Neural cell (in vitro differentiated cells): ENCODE data around the gene FAM210B.

Experiments
- CTCF ChIP-seq: fragments of 450-650 bp; IDR thresholded peaks from 2 replicates; pipeline ENCODE4 v1.5.1; 2014; ENCODE audit warnings: antibody characterized with exemption, mild to moderate bottlenecking, moderate library complexity; ENCODE audit not compliant: poor library complexity, severe bottlenecking
- EP300 ChIP-seq: fragments of 450-650 bp; conservative IDR thresholded peaks from 2 replicates; pipeline ENCODE4 v1.6.1; 2014; ENCODE audit warnings: antibody characterized with exemption, mild to moderate bottlenecking, moderate library complexity; ENCODE audit not compliant: poor library complexity, severe bottlenecking
- EZH2 ChIP-seq: fragments of 200-600, 300-800 bp; shearing (Covaris generic), sonication (generic); IDR thresholded peaks from 2 replicates; pipeline ENCODE4 v1.6.1; 2014; ENCODE audit warnings: antibody characterized with exemption, low read length, borderline replicate concordance, mild to moderate bottlenecking; ENCODE audit not compliant: insufficient read depth, poor library complexity, severe bottlenecking
- MXI1 ChIP-seq: fragments of 450-650 bp; conservative IDR thresholded peaks from 2 replicates; pipeline ENCODE4 v1.6.1; 2014; ENCODE audit warnings: antibody characterized with exemption, mild to moderate bottlenecking; ENCODE audit not compliant: poor library complexity, severe bottlenecking
- POLR2AphosphoS5 ChIP-seq: IDR thresholded peaks from 2 replicates; pipeline ENCODE4 v1.6.1; 2012
- TAF1 ChIP-seq: IDR thresholded peaks from 2 replicates; pipeline ENCODE4 v1.6.1; 2012; ENCODE audit warnings: low read depth

GRCh38 chr20:56359212-56360132 lies 698 bp downstream of the FAM210B start:
- TF ChIP-seq CTCF, result no peak
- TF ChIP-seq EP300, result no peak
- TF ChIP-seq EZH2, result no peak
- TF ChIP-seq TAF1, result no peak
- no peak for TF ChIP-seq POLR2AphosphoS5
- no peak for TF ChIP-seq MXI1
